NCI-H510A treated with DMSO at 0.1 percent for 48 hours (cell line): Measurements from ENCODE around the gene KLHL11.

Experiments
- DNase-seq: peaks from one replicate; lab custom pipeline; 2025; lab: John Stamatoyannopoulos, UW

The KLHL11 gene, protein sequence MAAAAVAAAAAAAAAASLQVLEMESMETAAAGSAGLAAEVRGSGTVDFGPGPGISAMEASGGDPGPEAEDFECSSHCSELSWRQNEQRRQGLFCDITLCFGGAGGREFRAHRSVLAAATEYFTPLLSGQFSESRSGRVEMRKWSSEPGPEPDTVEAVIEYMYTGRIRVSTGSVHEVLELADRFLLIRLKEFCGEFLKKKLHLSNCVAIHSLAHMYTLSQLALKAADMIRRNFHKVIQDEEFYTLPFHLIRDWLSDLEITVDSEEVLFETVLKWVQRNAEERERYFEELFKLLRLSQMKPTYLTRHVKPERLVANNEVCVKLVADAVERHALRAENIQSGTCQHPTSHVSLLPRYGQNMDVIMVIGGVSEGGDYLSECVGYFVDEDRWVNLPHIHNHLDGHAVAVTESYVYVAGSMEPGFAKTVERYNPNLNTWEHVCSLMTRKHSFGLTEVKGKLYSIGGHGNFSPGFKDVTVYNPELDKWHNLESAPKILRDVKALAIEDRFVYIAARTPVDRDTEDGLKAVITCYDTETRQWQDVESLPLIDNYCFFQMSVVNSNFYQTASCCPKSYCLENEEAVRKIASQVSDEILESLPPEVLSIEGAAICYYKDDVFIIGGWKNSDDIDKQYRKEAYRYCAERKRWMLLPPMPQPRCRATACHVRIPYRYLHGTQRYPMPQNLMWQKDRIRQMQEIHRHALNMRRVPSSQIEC

DNA sequence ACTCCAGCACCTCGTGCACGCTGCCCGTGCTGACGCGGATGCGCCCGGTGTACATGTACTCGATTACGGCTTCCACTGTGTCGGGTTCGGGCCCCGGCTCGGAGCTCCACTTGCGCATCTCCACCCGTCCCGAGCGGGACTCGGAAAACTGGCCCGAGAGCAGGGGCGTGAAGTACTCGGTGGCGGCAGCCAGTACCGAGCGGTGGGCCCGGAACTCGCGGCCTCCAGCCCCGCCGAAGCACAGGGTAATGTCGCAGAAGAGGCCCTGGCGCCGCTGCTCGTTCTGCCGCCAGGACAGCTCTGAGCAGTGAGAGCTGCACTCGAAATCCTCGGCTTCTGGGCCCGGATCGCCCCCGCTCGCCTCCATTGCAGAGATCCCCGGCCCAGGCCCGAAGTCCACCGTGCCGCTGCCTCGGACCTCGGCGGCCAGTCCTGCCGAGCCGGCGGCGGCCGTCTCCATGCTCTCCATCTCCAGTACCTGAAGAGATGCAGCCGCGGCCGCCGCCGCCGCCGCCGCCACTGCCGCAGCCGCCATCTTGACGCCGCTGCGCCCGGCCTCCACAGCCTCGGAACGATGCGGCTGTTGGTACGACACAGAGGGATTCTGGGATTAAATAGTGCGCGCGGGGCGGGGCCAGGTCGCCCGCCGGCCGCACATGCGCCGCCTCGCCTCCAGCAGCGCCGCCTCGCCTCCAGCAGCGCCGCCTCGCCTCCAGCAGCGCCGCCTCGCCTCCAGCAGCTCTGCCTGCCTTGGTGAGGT, at the start of gene KLHL11:
TSS of gene KLHL11 (minus strand) at position 588 of the 760 bp plus-strand sequence. CDS start at position 535, 53 bp downstream.
- peak; percentile 94 for DNase-seq

DNA sequence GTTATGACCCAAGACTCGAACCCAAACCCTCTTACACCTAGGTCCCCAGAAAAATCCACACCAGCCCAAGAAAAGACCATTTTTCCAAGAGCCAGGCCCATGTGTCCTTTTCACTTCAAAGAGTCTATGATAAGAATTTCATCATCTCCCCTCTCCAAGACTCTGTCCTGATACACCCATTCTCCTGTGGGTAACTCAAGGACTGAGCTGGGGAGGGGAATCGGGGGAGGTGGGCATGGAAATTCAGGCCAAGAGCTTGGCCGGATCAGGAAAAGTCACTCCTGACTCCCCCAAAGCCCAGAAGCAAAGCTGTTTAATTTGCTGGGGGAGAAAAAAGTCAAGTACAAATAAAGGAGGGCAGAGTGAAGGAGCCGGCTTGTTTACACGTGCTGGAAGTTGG, 49.8 kb upstream of the KLHL11 start:
- DNase-seq: no peak

DNA sequence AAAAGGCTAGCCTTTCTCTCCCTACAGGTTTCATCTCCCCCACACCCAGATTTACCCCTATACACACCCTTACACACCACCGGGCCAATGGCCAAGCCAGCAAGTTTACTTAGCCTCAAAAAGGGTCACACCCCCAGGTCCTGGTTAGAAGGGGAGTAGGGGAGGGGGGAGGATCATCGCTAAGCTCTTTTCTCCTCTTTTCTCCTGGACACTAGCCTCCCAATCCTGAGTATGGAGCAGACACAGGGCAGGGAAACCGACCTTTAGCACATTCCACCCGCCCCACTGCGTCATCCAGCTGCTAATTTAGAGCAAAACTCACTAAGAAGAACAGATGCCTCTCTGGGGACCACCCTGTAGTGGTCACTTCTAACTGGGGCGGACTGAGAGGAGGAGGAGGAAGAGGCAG, 49.1 kb upstream of the KLHL11 start:
- DNase-seq: no peak

GRCh38 chr17:41913798-41914197, 48.6 kb upstream of the KLHL11 start:
- no peak for DNase-seq

- no peak for DNase-seq
Measured at GRCh38 chr17:41912925-41913324, 47.7 kb upstream of the KLHL11 start.

- no peak for DNase-seq
Measured at GRCh38 chr17:41910701-41911391, 45.6 kb upstream of the KLHL11 start.

- no peak for DNase-seq
Measured at GRCh38 chr17:41909088-41909487, 43.9 kb upstream of the KLHL11 start.

DNA sequence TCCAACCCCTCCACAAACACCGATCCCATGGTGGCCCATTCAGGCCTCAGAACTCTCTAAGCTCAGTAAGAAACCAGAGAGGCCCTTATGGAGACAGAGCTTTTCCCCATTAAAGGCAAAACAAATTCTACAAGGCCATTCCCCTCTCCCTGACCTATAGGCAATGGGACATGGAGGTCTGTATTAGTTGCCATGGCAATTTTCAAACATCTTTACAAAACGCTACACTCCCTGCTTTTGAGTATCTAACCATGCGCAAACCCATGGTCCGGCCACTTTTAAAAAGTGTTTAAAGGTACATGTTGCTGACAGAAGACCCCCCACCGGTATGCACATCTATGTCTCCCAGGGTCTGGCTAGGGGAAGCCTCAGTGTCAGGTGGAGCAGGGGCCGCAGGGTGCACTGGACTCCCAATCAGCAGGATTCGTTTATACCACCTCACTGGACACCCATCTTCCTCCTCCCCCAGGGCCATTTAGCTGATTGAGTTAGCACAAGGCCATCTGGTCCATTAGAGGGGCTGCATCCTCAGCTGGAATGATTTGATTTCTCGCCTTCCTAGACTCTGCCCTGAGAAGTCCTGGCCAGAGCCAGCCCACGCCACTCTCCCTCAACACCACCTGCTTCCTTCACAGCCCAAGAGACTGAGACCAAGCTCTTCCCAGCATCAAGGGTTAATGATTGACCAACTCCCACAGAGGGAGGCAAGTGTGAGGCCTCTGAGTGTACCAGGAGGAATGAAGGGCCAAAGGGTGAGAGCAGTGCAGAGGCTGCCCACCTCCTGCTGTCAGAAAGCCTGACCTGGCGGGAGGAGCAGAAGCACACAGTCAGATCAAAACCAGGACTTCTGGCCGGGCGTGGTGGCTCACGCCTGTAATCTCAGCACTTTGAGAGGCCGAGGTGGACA, 42.7 kb upstream of the KLHL11 start:
- DNase-seq: no peak

GRCh38 chr17:41907185-41907556, 41.9 kb upstream of the KLHL11 start:
- no peak for DNase-seq

- no peak for DNase-seq
Measured at GRCh38 chr17:41906465-41907184, 41.4 kb upstream of the KLHL11 start.

DNA sequence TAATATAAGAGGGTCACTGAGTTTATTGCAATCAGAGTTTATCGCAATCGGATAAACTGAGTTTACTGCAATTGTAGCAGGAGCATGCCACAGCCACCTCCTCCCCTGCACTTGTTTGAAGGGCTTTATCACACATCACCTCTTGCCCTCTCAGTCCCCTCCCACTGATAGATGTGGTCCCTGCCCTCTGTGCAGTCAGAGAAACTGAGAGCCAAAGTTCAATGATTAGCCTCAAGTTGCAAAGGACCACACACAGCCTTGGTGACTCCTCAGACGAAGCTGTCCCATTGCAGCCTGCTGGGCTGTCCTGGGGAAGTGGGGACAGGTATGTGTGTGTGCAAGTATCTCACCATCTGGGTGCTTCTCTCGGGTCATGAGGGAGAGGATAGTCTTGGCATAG, 39.9 kb upstream of the KLHL11 start:
- DNase-seq: no peak

DNA sequence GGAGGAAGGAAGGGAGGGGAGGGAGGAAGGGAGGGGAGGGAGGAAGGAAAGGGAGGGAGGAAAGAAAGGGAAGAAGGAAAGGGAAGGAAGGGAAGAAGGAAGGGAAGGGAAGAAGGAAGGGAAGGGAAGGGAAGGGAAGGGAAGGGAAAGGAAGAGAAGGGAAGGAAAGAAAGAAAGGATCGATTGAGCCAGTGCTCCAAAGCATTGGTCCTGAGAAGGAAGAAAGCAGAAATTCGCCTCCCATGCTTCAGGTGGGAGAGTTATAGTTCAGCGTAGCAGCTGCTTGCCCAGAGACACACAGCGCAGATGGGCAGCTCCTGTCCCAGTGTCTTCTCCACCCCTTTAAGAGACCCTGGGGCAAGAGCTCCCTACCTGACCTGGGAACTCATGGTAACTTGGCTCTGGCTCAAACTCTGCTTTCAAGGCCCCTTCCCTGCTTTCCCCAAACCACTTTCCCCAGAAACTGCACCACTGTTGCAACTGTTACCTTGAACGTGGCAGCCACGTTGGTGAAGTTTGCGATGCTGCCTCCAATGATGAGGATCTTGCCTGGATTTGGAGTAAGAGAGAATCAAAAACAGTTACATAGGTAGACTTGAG, 39.1 kb upstream of the KLHL11 start:
- DNase-seq: no peak

- no peak for DNase-seq
Measured at GRCh38 chr17:41901646-41902045, 36.4 kb upstream of the KLHL11 start.

DNA sequence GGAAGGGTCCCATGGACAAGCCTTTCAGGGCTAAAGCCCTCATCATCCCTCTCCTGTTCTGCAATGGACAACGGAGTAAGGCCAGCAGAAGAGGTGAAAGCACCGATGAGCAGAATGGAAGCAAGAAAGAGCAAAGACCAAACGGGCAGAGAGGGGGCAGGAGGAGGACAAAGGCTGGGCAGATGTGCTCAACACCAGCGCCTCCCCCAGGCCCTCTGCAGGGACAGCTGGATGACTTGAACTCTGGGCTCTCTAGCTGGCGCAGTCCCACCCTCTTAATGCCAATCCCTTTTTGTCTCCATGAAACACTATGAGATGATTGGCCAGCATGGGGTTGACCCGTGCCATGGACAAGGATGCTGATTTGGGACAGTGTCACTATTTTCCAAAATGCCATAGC, 31.5 kb upstream of the KLHL11 start:
- DNase-seq: no peak

- no peak for DNase-seq
Measured at GRCh38 chr17:41895617-41896016, 30.4 kb upstream of the KLHL11 start.

- DNase-seq: no peak
Measured at GRCh38 chr17:41894791-41895331, 29.6 kb upstream of the KLHL11 start.

DNA sequence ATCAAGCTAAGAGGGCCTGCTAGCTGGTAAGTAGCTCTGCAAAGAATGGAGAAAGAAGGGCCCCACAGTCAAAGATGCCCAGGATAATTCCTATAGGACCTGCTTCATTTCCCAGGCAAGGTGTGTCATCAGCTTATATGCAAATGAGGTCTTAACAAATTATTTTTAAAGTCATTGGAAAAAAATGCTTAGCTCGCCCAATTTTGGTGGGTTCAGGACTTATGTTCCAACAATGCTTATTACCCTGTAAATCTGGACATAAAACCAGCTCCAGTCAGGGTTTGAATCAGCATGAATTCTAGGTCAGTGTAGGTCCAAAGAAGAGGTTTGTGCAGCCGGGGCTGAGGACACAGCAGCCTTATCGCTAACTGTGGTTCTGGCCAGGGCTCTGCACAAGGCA, 28.2 kb upstream of the KLHL11 start:
- no peak for DNase-seq

- no peak for DNase-seq
Measured at GRCh38 chr17:41892021-41892376, 26.8 kb upstream of the KLHL11 start.

GRCh38 chr17:41891135-41892020, 26.2 kb upstream of the KLHL11 start:
- no peak for DNase-seq
